ENCODE data around the gene PLEKHG4B. TPM values are rescaled to one million over a fixed set of nuclear protein-coding genes. Genes with fewer than 3 reads are reported as not detected.

Gene PLEKHG4B
- total and polyA plus RNA-seq, 2 donors from 2014 or later = 0.13 to 0.37 TPM

DNA sequence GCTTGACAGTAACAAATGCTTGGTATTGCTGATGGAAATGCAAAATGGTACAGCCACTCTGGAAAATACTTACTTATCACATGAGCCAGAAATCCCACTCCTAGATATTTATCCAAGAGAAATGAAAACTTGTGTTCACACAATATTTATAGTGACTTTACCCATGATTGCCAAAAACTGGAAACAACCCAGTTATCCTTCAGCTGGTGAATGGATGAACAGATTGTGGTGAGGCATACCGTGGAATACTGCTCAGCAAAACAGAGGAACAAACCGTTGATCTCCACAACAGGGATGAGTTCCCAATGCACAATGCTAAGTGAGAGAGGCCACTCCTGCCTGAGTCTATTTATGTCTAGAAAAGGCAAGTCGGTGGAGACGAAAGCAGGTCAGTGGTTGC lies 58.8 kb downstream of the PLEKHG4B start:
- FAIRE-seq = no peak
- intact Hi-C loops (cut with DNase I) = no loop called here
- H3K9me3 ChIP-seq (ENCODE audit: control insufficient read depth in 2 of 3, insufficient read depth in 1 of 3, low read length in 3 of 3) = peaks cover 0 to 23% (median 9%) of the 10 kb centered on the region in 3 donors
- no peaks in the 10 kb centered on the region for H3K27me3 ChIP-seq (ENCODE audit: control insufficient read depth, insufficient read depth, low read length)
- H3K9ac ChIP-seq (ENCODE audit: low read length in 3 of 3) = no peak overlapping the region
- no peak for DNase-seq
- no peaks in the 10 kb centered on the region for H3K36me3 ChIP-seq (ENCODE audit: control insufficient read depth in 2 of 3, insufficient read depth in 3 of 3, low read length in 3 of 3)
- H3K27ac ChIP-seq (ENCODE audit: low read depth in 2 of 2, low read length in 2 of 2) = no peak overlapping the region
- H3K4me3 ChIP-seq (ENCODE audit: low read length in 3 of 3) = no peak overlapping the region
- H3K4me1 ChIP-seq (ENCODE audit: control insufficient read depth in 2 of 3, insufficient read depth in 2 of 3, low read depth in 1 of 3, low read length in 3 of 3) = no peaks in the 10 kb centered on the region
- no peak for TF ChIP-seq CTCF (IDR thresholded peaks at IDR 0.05; ENCODE audit: borderline replicate concordance, extremely low read depth, insufficient read depth)

DNA sequence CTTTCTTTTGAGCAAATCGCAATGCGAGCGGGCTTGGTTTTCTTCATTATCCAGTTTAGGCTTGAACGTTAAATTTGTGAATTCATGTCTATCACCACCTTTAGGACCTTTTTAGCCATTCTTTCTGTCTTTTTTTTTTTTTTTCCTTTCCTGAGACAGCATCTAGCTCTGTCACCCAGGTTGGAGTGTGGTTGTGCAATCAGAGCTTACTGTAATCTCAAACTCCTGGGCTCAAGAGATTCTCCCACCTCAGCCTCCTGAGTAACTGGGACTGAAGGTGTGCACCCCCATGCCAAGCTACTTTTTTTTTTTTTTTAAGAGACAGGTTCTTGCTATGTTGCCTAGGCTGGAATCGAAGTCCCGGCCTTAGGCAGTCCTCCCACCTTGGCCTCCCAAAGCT lies 60.1 kb downstream of the PLEKHG4B start:
- TF ChIP-seq CTCF (IDR thresholded peaks at IDR 0.05; ENCODE audit: borderline replicate concordance, extremely low read depth, insufficient read depth) = no peak
- intact Hi-C loops (cut with DNase I) = no loop called here

GRCh38 chr5:153256-153655 lies 61.3 kb downstream of the PLEKHG4B start:
- peaks cover 0 to 6% (median 0%) of the 10 kb centered on the region in 3 donors for H3K9me3 ChIP-seq (ENCODE audit: control insufficient read depth in 2 of 3, insufficient read depth in 1 of 3, low read length in 3 of 3)
- intact Hi-C loops (cut with DNase I) = no loop called here
- no peak for FAIRE-seq
- peak in 1 of 5 donors; percentile 30 for DNase-seq
- H3K27ac ChIP-seq (ENCODE audit: low read depth in 2 of 2, low read length in 2 of 2) = no peak overlapping the region
- H3K36me3 ChIP-seq (ENCODE audit: control insufficient read depth in 2 of 3, insufficient read depth in 3 of 3, low read length in 3 of 3) = no peaks in the 10 kb centered on the region
- no peaks in the 10 kb centered on the region for H3K4me1 ChIP-seq (ENCODE audit: control insufficient read depth in 2 of 3, insufficient read depth in 2 of 3, low read depth in 1 of 3, low read length in 3 of 3)
- H3K4me3 ChIP-seq (ENCODE audit: low read length in 3 of 3) = no peak overlapping the region
- H3K9ac ChIP-seq (ENCODE audit: low read length in 3 of 3) = no peak overlapping the region
- TF ChIP-seq CTCF (IDR thresholded peaks at IDR 0.05; ENCODE audit: borderline replicate concordance, extremely low read depth, insufficient read depth) = no peak
- no peaks in the 10 kb centered on the region for H3K27me3 ChIP-seq (ENCODE audit: control insufficient read depth, insufficient read depth, low read length)

More for the DNA sequence above, 60.1 kb downstream of the PLEKHG4B start:
- no peak overlapping the region for H3K27ac ChIP-seq (ENCODE audit: low read depth in 2 of 2, low read length in 2 of 2)
- H3K36me3 ChIP-seq (ENCODE audit: control insufficient read depth in 2 of 3, insufficient read depth in 3 of 3, low read length in 3 of 3) = no peaks in the 10 kb centered on the region
- FAIRE-seq (no peak), DNase-seq (no peak)
- H3K4me1 ChIP-seq (ENCODE audit: control insufficient read depth in 2 of 3, insufficient read depth in 2 of 3, low read depth in 1 of 3, low read length in 3 of 3) = no peaks in the 10 kb centered on the region
- no peaks in the 10 kb centered on the region for H3K27me3 ChIP-seq (ENCODE audit: control insufficient read depth, insufficient read depth, low read length)
- peaks cover 0 to 16% (median 9%) of the 10 kb centered on the region in 3 donors for H3K9me3 ChIP-seq (ENCODE audit: control insufficient read depth in 2 of 3, insufficient read depth in 1 of 3, low read length in 3 of 3)
- H3K4me3 ChIP-seq (ENCODE audit: low read length in 3 of 3) = no peak overlapping the region
- H3K9ac ChIP-seq (ENCODE audit: low read length in 3 of 3) = no peak overlapping the region

- Histone ChIP-seq H3K9me3 (ENCODE audit: control insufficient read depth in 2 of 3, insufficient read depth in 1 of 3, low read length in 3 of 3) (no peaks in the 10 kb centered on the region), H3K4me1 (ENCODE audit: control insufficient read depth in 2 of 3, insufficient read depth in 2 of 3, low read depth in 1 of 3, low read length in 3 of 3) (no peaks in the 10 kb centered on the region), H3K9ac (ENCODE audit: low read length in 3 of 3) (no peak overlapping the region), H3K36me3 (ENCODE audit: control insufficient read depth in 2 of 3, insufficient read depth in 3 of 3, low read length in 3 of 3) (no peaks in the 10 kb centered on the region), H3K27me3 (ENCODE audit: control insufficient read depth, insufficient read depth, low read length) (no peaks in the 10 kb centered on the region), H3K4me3 (ENCODE audit: low read length in 3 of 3) (no peak overlapping the region), H3K27ac (ENCODE audit: low read depth in 2 of 2, low read length in 2 of 2) (no peak overlapping the region)
- TF ChIP-seq CTCF (IDR thresholded peaks at IDR 0.05; ENCODE audit: borderline replicate concordance, extremely low read depth, insufficient read depth) = no peak
- intact Hi-C loops (cut with DNase I) = no loop called here
- FAIRE-seq (no peak), DNase-seq (peak in 2 of 5 donors; percentile 15 to 43)
Observed at GRCh38 chr5:154236-154635, 62.3 kb downstream of the PLEKHG4B start.
